PC-9 (cell line): ENCODE results near the gene TAF4. TPM values are rescaled to one million over a fixed set of nuclear protein-coding genes. Genes with fewer than 3 reads are reported as not detected.

ENCODE experiments used
- BruUV-seq: library from RNA; stranded (reverse); fragments of 400-500 nt; replicated peaks from 2 replicates; lab custom pipeline; 2021; lab: Mats Ljungman, UMichigan
- CTCF ChIA-PET: fragments of 300-600 bp; sonication (Branson Sonifier 250); formaldehyde crosslinking; loops from one replicate; lab custom pipeline; 2022; ENCODE audit warnings: antibody characterized with exemption; lab: Charles Lee
- POLR2A ChIA-PET: fragments of 300-600 bp; sonication (Branson Sonifier 250); formaldehyde crosslinking; loops from one replicate; lab custom pipeline; 2022; ENCODE audit warnings: antibody characterized with exemption; ENCODE audit not compliant: unreplicated experiment; lab: Charles Lee
- DNase-seq, 2 experiments: peaks; one replicate each; pipeline versions ENCODE4 v3.0.0 to v3.0.0-alpha.2; 2015 to 2022; ENCODE audit warnings: mixed read lengths in 1 of 2
- H2AFZ ChIP-seq: fragments of 200-600 bp; sonication (generic); 2 replicates; pipeline ENCODE4 v1.8.1; 2017; ENCODE audit warnings: antibody characterized with exemption
- H3F3A ChIP-seq: fragments of 200-600 bp; sonication (generic); 2 replicates; pipeline ENCODE4 v1.8.1; 2017; ENCODE audit warnings: antibody characterized with exemption, mild to moderate bottlenecking, low read depth; ENCODE audit not compliant: insufficient read depth
- H3K27ac ChIP-seq: fragments of 200-600 bp; sonication (generic); 2 replicates; pipeline ENCODE4 v1.6.1; 2016; ENCODE audit warnings: mixed run types
- H3K27me3 ChIP-seq: fragments of 200-600 bp; sonication (generic); 2 replicates; pipeline ENCODE4 v1.6.1; 2016; ENCODE audit warnings: low read depth, mixed run types; ENCODE audit not compliant: insufficient read depth
- H3K36me3 ChIP-seq: fragments of 200-600 bp; sonication (generic); 2 replicates; pipeline ENCODE4 v1.6.1; 2016; ENCODE audit warnings: low read depth, mixed run types
- H3K4me1 ChIP-seq: fragments of 200-600 bp; sonication (generic); replicated peaks from 2 replicates; pipeline ENCODE4 v1.6.1; 2016; ENCODE audit warnings: mixed run types; ENCODE audit not compliant: insufficient read depth
- H3K4me2 ChIP-seq: fragments of 200-600 bp; sonication (generic); 2 replicates; pipeline ENCODE4 v1.6.1; 2017; ENCODE audit warnings: mixed run types
- H3K4me3 ChIP-seq: fragments of 200-600 bp; sonication (generic); 2 replicates; pipeline ENCODE4 v1.6.1; 2016; ENCODE audit warnings: mixed run types
- H3K79me2 ChIP-seq: fragments of 200-600 bp; sonication (generic); 2 replicates; pipeline ENCODE4 v1.6.1; 2017; ENCODE audit warnings: low read depth, mixed run types
- H3K9me2 ChIP-seq: fragments of 200-600 bp; sonication (generic); 2 replicates; pipeline ENCODE4 v1.8.1; 2017; ENCODE audit warnings: mild to moderate bottlenecking; ENCODE audit not compliant: insufficient read depth
- H3K9me3 ChIP-seq: fragments of 200-600 bp; sonication (generic); 2 replicates; pipeline ENCODE4 v1.8.1; 2016; ENCODE audit warnings: low read depth; ENCODE audit not compliant: insufficient read depth
- H4K20me1 ChIP-seq: fragments of 200-600 bp; sonication (generic); 2 replicates; pipeline ENCODE4 v1.8.1; 2017; ENCODE audit not compliant: insufficient read depth
- CTCF ChIP-seq: fragments of 200-600 bp; sonication (generic); conservative IDR thresholded peaks from 2 replicates; pipeline ENCODE4 v1.6.1; 2017; ENCODE audit warnings: mixed run types, antibody characterized with exemption, mild to moderate bottlenecking, moderate library complexity
- EZH2 ChIP-seq: fragments of 200-600 bp; sonication (generic); IDR thresholded peaks from 2 replicates; pipeline ENCODE4 v1.8.0; 2017; ENCODE audit warnings: antibody characterized with exemption, low read depth
- intact Hi-C: fragments of 100-400 bp; cut with micrococcal nuclease; formaldehyde crosslinking; loops from one replicate; pipeline ENCODE4 v1.10.0; 2022; ENCODE audit not compliant: unreplicated experiment
- total RNA-seq: library from RNA; stranded (reverse); gene quantifications from 2 replicates; pipeline ENCODE4 v1.2.3, GENCODE V29; 2021

The TAF4 gene
- total RNA-seq, 1 experiment from 2014 or later = 32.5 TPM

- H3K4me3 ChIP-seq = no peak overlapping the region
Measured at GRCh38 chr20:62048346-62048761, 17.3 kb downstream of the TAF4 start.

GRCh38 chr20:62047666-62048345 lies 17.9 kb downstream of the TAF4 start:
- CTCF ChIA-PET = no interaction called here
- Histone ChIP-seq H3K79me2 (peaks cover 87% of the 10 kb centered on the region), H3K4me1 (peaks cover 7% of the 10 kb centered on the region), H4K20me1 (peaks cover 54% of the 10 kb centered on the region), H3K4me2 (no peak overlapping the region), H2AFZ (no peak overlapping the region), H3K27ac (no peak overlapping the region), H3F3A (no peaks in the 10 kb centered on the region), H3K9me3 (no peaks in the 10 kb centered on the region), H3K9me2 (no peaks in the 10 kb centered on the region), H3K4me3 (no peak overlapping the region), H3K27me3 (no peaks in the 10 kb centered on the region), H3K36me3 (no peaks in the 10 kb centered on the region)
- POLR2A ChIA-PET = no interaction called here
- intact Hi-C loops = no loop called here
- no peak for TF ChIP-seq CTCF
- TF ChIP-seq EZH2 = no peak
- DNase-seq = no peak
- BruUV-seq = no TSS peak

More at GRCh38 chr20:62048346-62048761, 17.3 kb downstream of the TAF4 start:
- Histone ChIP-seq H3K79me2 (peaks cover 87% of the 10 kb centered on the region), H3K4me1 (peaks cover 3% of the 10 kb centered on the region), H3K27me3 (no peaks in the 10 kb centered on the region), H4K20me1 (peaks cover 55% of the 10 kb centered on the region), H3F3A (no peaks in the 10 kb centered on the region), H2AFZ (no peak overlapping the region), H3K9me3 (no peaks in the 10 kb centered on the region), H3K36me3 (no peaks in the 10 kb centered on the region), H3K9me2 (no peaks in the 10 kb centered on the region), H3K4me2 (no peak overlapping the region), H3K27ac (no peak overlapping the region)
- no TSS peak for BruUV-seq
- ChIA-PET POLR2A (no interaction called here), CTCF (no interaction called here)
- DNase-seq = no peak
- intact Hi-C loops = no loop called here
- TF ChIP-seq CTCF (no peak), EZH2 (no peak)

GRCh38 chr20:62046431-62046830 lies 19.2 kb downstream of the TAF4 start:
- Histone ChIP-seq H2AFZ (no peak overlapping the region), H3K4me3 (no peak overlapping the region), H3K4me1 (peaks cover 7% of the 10 kb centered on the region), H3K27ac (no peak overlapping the region), H3K9me3 (no peaks in the 10 kb centered on the region), H4K20me1 (peaks cover 59% of the 10 kb centered on the region), H3K9me2 (no peaks in the 10 kb centered on the region), H3K4me2 (no peak overlapping the region), H3K36me3 (no peaks in the 10 kb centered on the region), H3K27me3 (no peaks in the 10 kb centered on the region), H3K79me2 (peaks cover 89% of the 10 kb centered on the region), H3F3A (no peaks in the 10 kb centered on the region)
- ChIA-PET CTCF (no interaction called here), POLR2A (no interaction called here)
- no peak for DNase-seq
- no peak for TF ChIP-seq EZH2
- TF ChIP-seq CTCF = no peak
- intact Hi-C loops = no loop called here
- no TSS peak for BruUV-seq
